Lung (tissue), 12 donors: ENCODE measurements around the gene RNF141. TPM values are rescaled to one million over a fixed set of nuclear protein-coding genes. Genes with fewer than 3 reads are reported as not detected.

Experiments
- ATAC-seq: fragments of 200-7000 bp; cut with Tn5 transposase; one replicate; pipeline ENCODE4 v1.9.1; 2020; ENCODE audit warnings: moderate number of reproducible peaks; ENCODE audit not compliant: insufficient read depth, low FRiP score
- DNase-seq, 3 donors: peaks; one replicate each; pipeline ENCODE4 v3.0.0-alpha.2; 2013 to 2017
- H3K27ac ChIP-seq, 2 donors: one replicate each; pipeline ENCODE4 v1.5.1; 2013; ENCODE audit warnings: mild to moderate bottlenecking in 2 of 2, moderate library complexity in 2 of 2, control low read depth in 1 of 2, inconsistent platforms in 1 of 2, low read depth in 1 of 2, low read length in 1 of 2
- H3K27me3 ChIP-seq, 3 donors: one replicate each; pipeline ENCODE4 v1.5.1; 2013; ENCODE audit warnings: low read length in 2 of 3; ENCODE audit not compliant: control insufficient read depth in 3 of 3, insufficient read depth in 3 of 3
- H3K36me3 ChIP-seq, 4 donors: one replicate each; pipeline ENCODE4 v1.5.1; 2013; ENCODE audit warnings: low read length in 4 of 4, mild to moderate bottlenecking in 1 of 4, moderate library complexity in 1 of 4; ENCODE audit not compliant: control insufficient read depth in 4 of 4, insufficient read depth in 4 of 4
- H3K4me1 ChIP-seq, 5 donors: one replicate each; pipeline ENCODE4 v1.5.1; 2013; ENCODE audit warnings: low read length in 5 of 5, mild to moderate bottlenecking in 2 of 5, moderate library complexity in 1 of 5; ENCODE audit not compliant: control insufficient read depth in 5 of 5, insufficient read depth in 5 of 5
- H3K4me3 ChIP-seq: one replicate; pipeline ENCODE4 v1.5.1; 2013; ENCODE audit warnings: mild to moderate bottlenecking, control low read depth, moderate library complexity
- H3K9ac ChIP-seq, 2 donors: one replicate each; pipeline ENCODE4 v1.5.1; 2013; ENCODE audit warnings: low read length in 2 of 2, control low read depth in 1 of 2; ENCODE audit not compliant: insufficient read depth in 1 of 2
- H3K9me3 ChIP-seq, 4 donors: one replicate each; pipeline ENCODE4 v1.5.1; 2013; ENCODE audit warnings: low read length in 3 of 4, mild to moderate bottlenecking in 1 of 4, moderate library complexity in 1 of 4; ENCODE audit not compliant: control insufficient read depth in 4 of 4, insufficient read depth in 3 of 4
- WGBS, 2 donors: extraction: QIAGEN DNeasy Blood & Tissue Kit; methylation state at CpG; one replicate each; pipeline ENCODE4 v1.1.7; 2013; 5-methylcytosine and 5-hydroxymethylcytosine counted together
- polyA plus RNA-seq, 2 donors: library from polyadenylated mRNA; stranded (reverse); fragments of 200-250 nt; gene quantifications; one replicate each; pipeline ENCODE4 v1.2.1, GENCODE V29; 2013
- total RNA-seq, 2 donors: library from RNA; depleted of rRNA in 1 of 2; stranded (reverse); fragments of >200 nt in 1 of 2; gene quantifications; one replicate each; pipeline ENCODE4 v1.2.1, GENCODE V29; 2014 to 2021
- TF ChIP-seq, protein P1 (sequence below): IDR thresholded peaks from 2 replicates; pipeline ENCODE4 v1.5.1; 2012; ENCODE audit warnings: mild to moderate bottlenecking; ENCODE audit errors: control extremely low read depth, extremely low read depth
- donor health status: control.
- donor health status: control.
- donor health status: Bipolar disorder and iron deficiency.
- donor health status: healthy.
- donor health status: DM: yes; HTN: yes; CAD: no.

Gene RNF141
- total and polyA plus RNA-seq, 4 donors, result 14.8 to 63.8 (median 33.4) TPM

DNA sequence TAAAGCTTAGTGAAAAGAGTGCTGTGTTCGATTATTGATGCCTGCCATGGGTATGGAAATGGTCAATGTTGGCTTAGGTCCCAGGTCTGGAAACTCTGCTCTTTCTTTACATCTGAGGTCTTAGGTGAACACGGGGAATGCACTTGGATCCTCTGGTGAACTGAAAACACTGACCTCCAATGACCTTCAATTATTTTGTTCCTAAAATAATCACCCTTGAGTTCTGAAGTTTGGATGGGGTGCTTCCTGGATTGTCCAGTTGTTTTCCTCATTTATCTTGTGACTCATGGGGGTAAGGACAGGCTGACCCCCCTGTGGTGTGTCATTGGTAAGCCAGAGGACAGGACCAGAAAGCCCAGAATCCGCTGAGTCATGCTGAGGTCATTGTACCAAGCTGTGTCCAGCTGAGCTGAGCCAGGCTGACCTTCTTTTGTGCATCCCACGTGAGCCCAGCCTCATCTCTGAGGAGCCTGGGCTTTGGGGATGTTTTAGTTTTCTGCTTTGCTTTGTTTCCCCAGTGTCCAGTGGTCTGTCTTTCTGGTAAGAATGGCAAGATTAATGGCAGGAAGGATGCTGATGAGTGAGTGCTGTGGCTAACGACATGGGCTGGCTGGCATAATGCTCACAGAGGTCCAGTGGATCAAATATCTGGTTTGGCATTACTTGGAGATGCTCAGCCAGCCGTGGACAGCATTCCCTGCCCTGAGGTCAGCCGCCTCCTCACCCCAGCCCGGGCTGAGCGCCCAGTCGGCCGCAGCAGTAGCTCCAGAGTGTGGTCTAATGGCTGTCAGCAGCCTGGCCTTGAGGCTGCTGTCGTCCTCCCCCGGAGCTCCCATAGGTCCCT lies 50.4 kb downstream of the RNF141 start:
- peak overlapping the region in 1 of 2 donors; percentile 78 for H3K27ac ChIP-seq
- H3K4me1 ChIP-seq, result peaks cover 0 to 9% (median 0%) of the 10 kb centered on the region in 5 donors
- H3K4me3 ChIP-seq, result no peak overlapping the region
- H3K9ac ChIP-seq, result no peak overlapping the region
- H3K27me3 ChIP-seq, result no peaks in the 10 kb centered on the region
- peak; percentile 76 for ATAC-seq
- WGBS, 2 donors, result 74 to 85% methylated on average over 13 of the region's 13 CpGs
- H3K36me3 ChIP-seq, result peaks cover 0 to 19% (median 0%) of the 10 kb centered on the region in 4 donors
- peak; percentile 10 to 50 (median 35) for DNase-seq
- TF ChIP-seq, protein P1, sequence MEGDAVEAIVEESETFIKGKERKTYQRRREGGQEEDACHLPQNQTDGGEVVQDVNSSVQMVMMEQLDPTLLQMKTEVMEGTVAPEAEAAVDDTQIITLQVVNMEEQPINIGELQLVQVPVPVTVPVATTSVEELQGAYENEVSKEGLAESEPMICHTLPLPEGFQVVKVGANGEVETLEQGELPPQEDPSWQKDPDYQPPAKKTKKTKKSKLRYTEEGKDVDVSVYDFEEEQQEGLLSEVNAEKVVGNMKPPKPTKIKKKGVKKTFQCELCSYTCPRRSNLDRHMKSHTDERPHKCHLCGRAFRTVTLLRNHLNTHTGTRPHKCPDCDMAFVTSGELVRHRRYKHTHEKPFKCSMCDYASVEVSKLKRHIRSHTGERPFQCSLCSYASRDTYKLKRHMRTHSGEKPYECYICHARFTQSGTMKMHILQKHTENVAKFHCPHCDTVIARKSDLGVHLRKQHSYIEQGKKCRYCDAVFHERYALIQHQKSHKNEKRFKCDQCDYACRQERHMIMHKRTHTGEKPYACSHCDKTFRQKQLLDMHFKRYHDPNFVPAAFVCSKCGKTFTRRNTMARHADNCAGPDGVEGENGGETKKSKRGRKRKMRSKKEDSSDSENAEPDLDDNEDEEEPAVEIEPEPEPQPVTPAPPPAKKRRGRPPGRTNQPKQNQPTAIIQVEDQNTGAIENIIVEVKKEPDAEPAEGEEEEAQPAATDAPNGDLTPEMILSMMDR, result no peak
- H3K9me3 ChIP-seq, result no peaks in the 10 kb centered on the region

DNA sequence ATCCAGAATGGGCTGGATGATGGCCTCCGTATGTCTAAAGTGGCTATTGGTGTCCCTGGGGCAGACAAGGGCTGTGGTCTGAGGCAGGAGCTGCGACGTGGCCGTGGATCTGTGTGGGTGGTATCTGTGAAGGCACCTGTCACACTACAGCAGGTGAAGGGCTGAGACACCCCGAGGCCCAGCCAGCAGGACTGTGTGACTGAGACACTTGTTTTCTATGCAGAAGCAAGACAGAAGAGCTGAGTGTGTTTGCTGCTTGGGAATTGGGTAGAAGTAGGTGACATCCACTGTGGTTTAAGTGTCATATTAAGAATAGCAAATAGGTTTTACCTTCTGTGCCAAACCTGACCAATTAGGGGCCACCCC lies 51.0 kb downstream of the RNF141 start:
- 91 to 93% methylated on average over 5 of the region's 5 CpGs for WGBS, 2 donors

DNA sequence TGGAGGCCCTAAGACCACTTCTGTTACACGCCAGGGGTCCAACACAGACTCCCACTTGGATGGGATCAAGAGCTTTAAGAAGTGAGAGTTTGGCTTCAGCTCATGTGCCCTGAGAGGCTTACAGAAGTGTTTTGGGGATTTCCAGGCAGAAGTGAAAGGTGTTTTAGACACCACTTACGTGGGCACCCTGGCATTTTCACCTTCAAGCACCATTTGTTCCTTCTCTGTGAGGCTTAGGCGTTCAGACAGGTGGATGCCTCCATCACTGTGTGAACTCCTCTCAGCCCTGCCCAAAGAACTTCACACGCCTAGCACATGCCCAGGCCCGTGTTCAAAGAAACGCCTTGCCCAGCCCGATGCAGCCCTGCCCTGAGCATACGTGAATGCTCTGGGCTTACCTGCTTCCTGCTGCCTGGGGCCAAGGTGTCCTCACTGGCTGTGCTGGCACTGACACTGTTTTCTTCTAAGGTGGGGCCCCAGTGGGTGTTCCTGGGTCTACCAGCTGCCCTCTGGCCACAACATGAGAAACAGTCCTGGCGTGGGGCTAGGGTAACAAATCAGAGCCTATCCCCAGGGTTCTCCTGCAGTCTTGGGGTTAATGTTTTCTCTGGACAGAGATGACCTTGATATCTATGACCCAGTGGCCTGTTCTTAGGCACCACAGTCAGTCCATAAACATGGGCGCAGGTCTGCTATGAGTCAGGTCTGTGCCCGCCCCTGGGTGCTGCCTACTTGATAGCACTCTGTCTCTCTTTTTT lies 51.9 kb downstream of the RNF141 start:
- DNase-seq (no peak), ATAC-seq (no peak)
- 82 to 91% methylated on average over 11 of the region's 11 CpGs for WGBS, 2 donors
- TF ChIP-seq, protein P1, result no peak
- Histone ChIP-seq H3K4me1 (peaks cover 0 to 9% (median 0%) of the 10 kb centered on the region in 5 donors), H3K36me3 (peaks cover 0 to 15% (median 0%) of the 10 kb centered on the region in 4 donors), H3K9ac (no peak overlapping the region), H3K27me3 (no peaks in the 10 kb centered on the region), H3K4me3 (no peak overlapping the region), H3K9me3 (no peaks in the 10 kb centered on the region), H3K27ac (peak overlapping the region in 1 of 2 donors; percentile 48)

More for the DNA sequence above, 51.0 kb downstream of the RNF141 start:
- Histone ChIP-seq H3K9me3 (no peaks in the 10 kb centered on the region), H3K36me3 (peaks cover 0 to 16% (median 0%) of the 10 kb centered on the region in 4 donors), H3K27ac (no peak overlapping the region), H3K9ac (no peak overlapping the region), H3K4me3 (no peak overlapping the region), H3K27me3 (no peaks in the 10 kb centered on the region), H3K4me1 (peaks cover 0 to 9% (median 0%) of the 10 kb centered on the region in 5 donors)
- DNase-seq (no peak), ATAC-seq (no peak)
- TF ChIP-seq, protein P1, result no peak
